Stomach (tissue), 4 donors: ENCODE results near the gene CENPP.

Source experiments
- POLR2A ChIP-seq, 4 donors: fragments of 450-650 bp; IDR thresholded peaks; one replicate each; pipeline ENCODE4 v1.6.1; 2016; ENCODE audit warnings: antibody characterized with exemption in 4 of 4, control low read depth in 2 of 4, mild to moderate bottlenecking in 1 of 4, moderate library complexity in 1 of 4
- POLR2AphosphoS5 ChIP-seq, 3 donors: sonication (generic); formaldehyde crosslinking; IDR thresholded peaks; one replicate each; pipeline ENCODE4 v1.6.1; 2016; ENCODE audit warnings: antibody characterized with exemption in 3 of 3
- TF ChIP-seq, protein P1 (sequence below), 7 experiments: fragments of 450-650 bp in 4 of 7; fragments of 200-600 bp in 3 of 7; sonication (generic) in 3 of 7; IDR thresholded peaks; one replicate each; pipeline ENCODE4 v1.5.1; 2016 to 2019; ENCODE audit warnings: antibody characterized with exemption in 7 of 7, control low read depth in 2 of 7, mild to moderate bottlenecking in 1 of 7

- TF ChIP-seq POLR2A (IDR thresholded peaks at IDR 0.05), result no peak
- TF ChIP-seq, protein P1, sequence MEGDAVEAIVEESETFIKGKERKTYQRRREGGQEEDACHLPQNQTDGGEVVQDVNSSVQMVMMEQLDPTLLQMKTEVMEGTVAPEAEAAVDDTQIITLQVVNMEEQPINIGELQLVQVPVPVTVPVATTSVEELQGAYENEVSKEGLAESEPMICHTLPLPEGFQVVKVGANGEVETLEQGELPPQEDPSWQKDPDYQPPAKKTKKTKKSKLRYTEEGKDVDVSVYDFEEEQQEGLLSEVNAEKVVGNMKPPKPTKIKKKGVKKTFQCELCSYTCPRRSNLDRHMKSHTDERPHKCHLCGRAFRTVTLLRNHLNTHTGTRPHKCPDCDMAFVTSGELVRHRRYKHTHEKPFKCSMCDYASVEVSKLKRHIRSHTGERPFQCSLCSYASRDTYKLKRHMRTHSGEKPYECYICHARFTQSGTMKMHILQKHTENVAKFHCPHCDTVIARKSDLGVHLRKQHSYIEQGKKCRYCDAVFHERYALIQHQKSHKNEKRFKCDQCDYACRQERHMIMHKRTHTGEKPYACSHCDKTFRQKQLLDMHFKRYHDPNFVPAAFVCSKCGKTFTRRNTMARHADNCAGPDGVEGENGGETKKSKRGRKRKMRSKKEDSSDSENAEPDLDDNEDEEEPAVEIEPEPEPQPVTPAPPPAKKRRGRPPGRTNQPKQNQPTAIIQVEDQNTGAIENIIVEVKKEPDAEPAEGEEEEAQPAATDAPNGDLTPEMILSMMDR (IDR thresholded peaks at IDR 0.05), result no peak
- no peak for TF ChIP-seq POLR2AphosphoS5 (IDR thresholded peaks at IDR 0.05)
Measured at GRCh38 chr9:92563116-92564100, 237.7 kb downstream of the CENPP start.
